Suprapubic skin (tissue), 4 donors: ENCODE measurements around the gene CSH1. TPM values are rescaled to one million over a fixed set of nuclear protein-coding genes. Genes with fewer than 3 reads are reported as not detected.

ENCODE experiments used
- DNase-seq, 2 donors: peaks; one replicate each; pipeline ENCODE4 v3.0.0-alpha.2; 2019; ENCODE audit warnings: low spot score in 2 of 2
- H3K27ac ChIP-seq: fragments of 200-600 bp; sonication (generic); one replicate; pipeline ENCODE4 v1.5.1; 2019
- H3K27me3 ChIP-seq: fragments of 200-600 bp; sonication (generic); one replicate; pipeline ENCODE4 v1.5.1; 2019
- H3K36me3 ChIP-seq: fragments of 200-600 bp; sonication (generic); one replicate; pipeline ENCODE4 v1.5.1; 2019
- H3K4me1 ChIP-seq: fragments of 200-600 bp; sonication (generic); one replicate; pipeline ENCODE4 v1.5.1; 2019
- H3K4me3 ChIP-seq: fragments of 200-600 bp; sonication (generic); one replicate; pipeline ENCODE4 v1.5.1; 2019; ENCODE audit warnings: mild to moderate bottlenecking
- H3K9me3 ChIP-seq: fragments of 200-600 bp; sonication (generic); one replicate; pipeline ENCODE4 v1.5.1; 2019
- CTCF ChIP-seq, 2 donors: fragments of 200-600 bp in 1 of 2; fragments of 450-650 bp in 1 of 2; sonication (generic) in 1 of 2; IDR thresholded peaks; one replicate each; pipeline ENCODE4 v1.5.1; 2016 to 2019; ENCODE audit warnings: antibody characterized with exemption in 2 of 2, mild to moderate bottlenecking in 1 of 2, moderate library complexity in 1 of 2
- EP300 ChIP-seq: sonication (generic); formaldehyde crosslinking; IDR thresholded peaks from one replicate; pipeline ENCODE4 v1.6.1; 2017; ENCODE audit warnings: antibody characterized with exemption
- POLR2A ChIP-seq, 2 donors: fragments of 450-650 bp; IDR thresholded peaks; one replicate each; pipeline ENCODE4 v1.6.1; 2017; ENCODE audit warnings: antibody characterized with exemption in 2 of 2, mild to moderate bottlenecking in 2 of 2, moderate library complexity in 2 of 2
- POLR2AphosphoS5 ChIP-seq, 3 donors: sonication (generic); formaldehyde crosslinking; IDR thresholded peaks; one replicate each; pipeline ENCODE4 v1.6.1; 2017; ENCODE audit warnings: antibody characterized with exemption in 3 of 3
- WGBS: methylation state at CpG from one replicate; pipeline ENCODE4 v1.1.5; 2018; 5-methylcytosine and 5-hydroxymethylcytosine counted together
- total RNA-seq, 4 donors: library from RNA; depleted of rRNA; stranded (reverse); fragments of >200 nt; gene quantifications; one replicate each; pipeline ENCODE4 v1.1.0, GENCODE V29; 2016

CSH1 gene
- total RNA-seq, 4 donors from 2014 or later = not detected

DNA sequence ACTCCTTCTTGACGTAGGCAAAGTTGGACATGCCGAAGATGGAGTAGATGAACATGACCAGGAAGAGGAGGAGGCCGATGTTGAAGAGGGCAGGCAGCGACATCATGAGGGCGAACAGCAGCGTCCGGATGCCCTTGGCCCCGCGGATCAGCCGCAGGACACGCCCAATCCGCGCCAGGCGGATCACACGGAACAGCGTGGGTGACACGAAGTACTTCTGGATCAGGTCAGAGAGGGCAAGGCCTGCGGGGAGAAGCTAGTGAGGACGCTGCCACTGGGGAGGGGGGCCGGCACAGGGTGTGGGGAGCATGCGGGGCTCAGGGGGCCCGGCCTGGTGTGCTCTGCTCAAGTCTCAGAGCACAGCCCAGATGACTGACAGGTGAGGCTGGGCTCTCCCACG is 45.4 kb upstream of the CSH1 start:
- TF ChIP-seq POLR2AphosphoS5 (IDR thresholded peaks at IDR 0.05) = no peak
- TF ChIP-seq CTCF (IDR thresholded peaks at IDR 0.05) = no peak
- no peak for TF ChIP-seq EP300
- no peak for TF ChIP-seq POLR2A (IDR thresholded peaks at IDR 0.05)
- Histone ChIP-seq H3K9me3 (no peaks in the 10 kb centered on the region), H3K27ac (no peak overlapping the region), H3K36me3 (no peaks in the 10 kb centered on the region), H3K4me1 (peaks cover 5% of the 10 kb centered on the region), H3K4me3 (no peak overlapping the region), H3K27me3 (no peaks in the 10 kb centered on the region)
- DNase-seq = no peak
- WGBS = 92% methylated on average over 23 of the region's 23 CpGs

DNA sequence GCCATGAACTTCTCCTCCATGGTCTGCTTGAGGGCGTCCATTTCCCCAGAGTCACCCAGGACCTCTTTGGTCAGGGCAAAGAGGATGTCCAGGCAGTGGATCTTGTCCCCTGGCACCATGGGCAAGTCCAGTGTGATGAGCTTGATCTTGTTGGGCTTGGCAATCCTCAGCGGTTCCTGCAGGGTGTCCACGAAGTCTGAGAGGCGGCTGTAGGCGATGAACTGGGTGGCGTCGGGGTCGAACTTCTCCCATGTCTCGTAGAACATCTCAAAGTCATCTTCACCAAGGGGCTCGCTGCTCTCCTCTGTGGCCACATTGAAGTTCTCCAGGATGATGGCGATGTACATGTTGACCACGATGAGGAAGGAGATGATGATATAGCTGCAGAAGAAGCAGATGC is 44.8 kb upstream of the CSH1 start:
- Histone ChIP-seq H3K4me1 (no peaks in the 10 kb centered on the region), H3K27ac (no peak overlapping the region), H3K9me3 (no peaks in the 10 kb centered on the region), H3K4me3 (no peak overlapping the region), H3K36me3 (no peaks in the 10 kb centered on the region), H3K27me3 (no peaks in the 10 kb centered on the region)
- TF ChIP-seq POLR2A (IDR thresholded peaks at IDR 0.05) = no peak
- TF ChIP-seq POLR2AphosphoS5 (IDR thresholded peaks at IDR 0.05) = no peak
- TF ChIP-seq CTCF (IDR thresholded peaks at IDR 0.05) = no peak
- no peak for TF ChIP-seq EP300
- DNase-seq = no peak
- 93% methylated on average over 11 of the region's 12 CpGs for WGBS

- WGBS = 100% methylated on average over 6 of the region's 14 CpGs
Observed at GRCh38 chr17:63940584-63940983, 44.2 kb upstream of the CSH1 start.

GRCh38 chr17:63939884-63940283 is 43.5 kb upstream of the CSH1 start:
- no peak overlapping the region for H3K27ac ChIP-seq
- no peak overlapping the region for H3K4me3 ChIP-seq
- DNase-seq = no peak
- 80% methylated on average over 6 of the region's 6 CpGs for WGBS
- no peaks in the 10 kb centered on the region for H3K27me3 ChIP-seq
- no peaks in the 10 kb centered on the region for H3K9me3 ChIP-seq
- no peaks in the 10 kb centered on the region for H3K36me3 ChIP-seq
- TF ChIP-seq POLR2AphosphoS5 (IDR thresholded peaks at IDR 0.05) (no peak), POLR2A (IDR thresholded peaks at IDR 0.05) (no peak), EP300 (no peak)
- H3K4me1 ChIP-seq = no peaks in the 10 kb centered on the region

More at GRCh38 chr17:63940584-63940983, 44.2 kb upstream of the CSH1 start:
- Histone ChIP-seq H3K27ac (no peak overlapping the region), H3K4me1 (no peaks in the 10 kb centered on the region), H3K27me3 (no peaks in the 10 kb centered on the region), H3K9me3 (no peaks in the 10 kb centered on the region), H3K4me3 (no peak overlapping the region), H3K36me3 (no peaks in the 10 kb centered on the region)
- TF ChIP-seq CTCF (IDR thresholded peaks at IDR 0.05) (no peak), POLR2A (IDR thresholded peaks at IDR 0.05) (no peak), EP300 (no peak), POLR2AphosphoS5 (IDR thresholded peaks at IDR 0.05) (no peak)
- DNase-seq = no peak

- no peak for DNase-seq
- 92% methylated on average over 9 of the region's 9 CpGs for WGBS
- no peak overlapping the region for H3K27ac ChIP-seq
- no peaks in the 10 kb centered on the region for H3K36me3 ChIP-seq
- H3K4me3 ChIP-seq = no peak overlapping the region
- H3K4me1 ChIP-seq = no peaks in the 10 kb centered on the region
- H3K27me3 ChIP-seq = no peaks in the 10 kb centered on the region
- TF ChIP-seq POLR2AphosphoS5 (IDR thresholded peaks at IDR 0.05) (no peak), POLR2A (IDR thresholded peaks at IDR 0.05) (no peak), CTCF (IDR thresholded peaks at IDR 0.05) (no peak), EP300 (no peak)
- no peaks in the 10 kb centered on the region for H3K9me3 ChIP-seq
Observed at GRCh38 chr17:63939401-63939800, 43.0 kb upstream of the CSH1 start.

DNA sequence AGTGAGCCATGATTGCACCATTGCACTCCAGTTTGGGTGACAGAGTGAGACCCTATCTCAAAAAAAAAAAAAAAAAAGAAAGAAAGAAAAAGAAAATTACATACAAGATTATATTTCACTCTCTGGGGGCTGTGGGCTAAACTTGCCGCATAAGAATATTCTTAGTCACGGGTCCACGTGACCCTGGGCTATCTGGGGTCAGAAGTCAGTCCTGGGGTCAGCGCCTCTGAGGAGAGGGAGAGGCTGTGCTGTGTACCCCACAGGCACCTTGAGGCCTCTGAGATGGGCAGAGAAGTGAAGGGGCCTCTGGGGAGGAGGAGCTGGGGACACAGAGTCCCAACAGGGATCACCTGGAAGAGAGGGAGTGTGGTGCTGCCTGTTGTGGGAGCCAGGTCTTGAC is 41.5 kb upstream of the CSH1 start:
- DNase-seq = no peak
- 93% methylated on average over 4 of the region's 4 CpGs for WGBS
- H3K27ac ChIP-seq = no peak overlapping the region
- H3K27me3 ChIP-seq = no peaks in the 10 kb centered on the region
- H3K4me1 ChIP-seq = no peaks in the 10 kb centered on the region
- no peaks in the 10 kb centered on the region for H3K36me3 ChIP-seq
- TF ChIP-seq POLR2A (IDR thresholded peaks at IDR 0.05) = no peak
- no peak for TF ChIP-seq CTCF (IDR thresholded peaks at IDR 0.05)
- no peak for TF ChIP-seq POLR2AphosphoS5 (IDR thresholded peaks at IDR 0.05)
- no peak for TF ChIP-seq EP300
- H3K4me3 ChIP-seq = no peak overlapping the region
- no peaks in the 10 kb centered on the region for H3K9me3 ChIP-seq
